Measurements from ENCODE around the gene PRRT1B. TPM values are rescaled to one million over a fixed set of nuclear protein-coding genes. Genes with fewer than 3 reads are reported as not detected.
"Not testable (repeated sequence)": the region's sequence is repeated elsewhere in the genome, so short reads cannot be mapped to it uniquely, and the experiment has no call there.

PRRT1B gene
- polyA plus RNA-seq, 6 donors from 2014 or later, result not detected

DNA sequence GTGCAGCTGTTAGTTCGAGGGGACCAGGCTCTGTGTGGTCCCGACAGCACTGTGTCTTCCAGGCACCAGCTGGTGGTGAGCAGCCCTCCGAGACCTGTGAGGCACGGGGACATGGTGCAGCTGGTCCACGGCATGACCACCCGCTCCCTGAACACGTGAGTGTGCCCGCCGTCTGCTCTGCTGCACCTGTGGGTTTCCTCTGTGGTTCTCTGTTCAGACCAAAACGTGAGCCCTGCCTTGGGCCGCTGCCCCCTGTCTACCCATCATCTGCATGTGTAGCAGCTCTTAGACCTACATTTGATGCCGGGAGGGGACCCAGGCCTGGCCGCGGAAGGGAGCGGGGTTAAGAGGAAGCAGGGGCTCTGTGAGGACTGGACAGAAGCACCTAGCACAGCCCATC lies 32.1 kb upstream of the PRRT1B start:
- Mint-ChIP-seq H3K4me3 (no peak overlapping the region), H3K4me1 (peaks cover 8 to 13% (median 9%) of the 10 kb centered on the region in 3 donors), H3K36me3 (peaks cover 7 to 9% of the 10 kb centered on the region in 2 donors), H3K27me3 (no peaks in the 10 kb centered on the region), H3K27ac (peak overlapping the region in 1 of 6 donors; percentile 62), H3K9me3 (no peaks in the 10 kb centered on the region)
- ATAC-seq (ENCODE audit: low read depth in 2 of 2) (no peak), DNase-seq (no peak)

DNA sequence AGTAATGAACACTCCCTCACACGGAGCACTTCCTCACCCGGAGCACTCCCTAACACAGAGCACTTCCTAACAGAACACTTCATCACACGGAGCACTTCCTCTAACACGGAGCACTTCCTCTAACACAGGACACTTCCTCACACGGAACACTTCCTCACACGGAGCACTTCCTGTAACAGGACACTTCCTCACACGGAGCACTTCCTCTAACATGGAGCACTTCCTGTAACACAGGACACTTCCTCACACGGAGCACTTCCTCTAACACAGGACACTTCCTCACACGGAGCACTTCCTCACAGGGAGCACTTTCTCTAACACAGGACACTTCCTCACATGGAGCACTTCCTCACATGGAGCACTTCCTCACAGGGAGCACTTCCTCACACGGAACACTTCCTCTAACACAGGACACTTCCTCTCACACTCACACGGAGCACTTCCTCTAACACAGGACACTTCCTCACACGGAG lies 29.7 kb upstream of the PRRT1B start:
- ATAC-seq (ENCODE audit: low read depth in 2 of 2); DNase-seq; H3K27ac Mint-ChIP-seq; H3K27me3 Mint-ChIP-seq; H3K36me3 Mint-ChIP-seq; H3K9me3 Mint-ChIP-seq; H3K4me3 Mint-ChIP-seq: not testable (repeated sequence)
- H3K4me1 Mint-ChIP-seq, result peaks cover 8 to 13% (median 9%) of the 10 kb centered on the region in 3 donors

DNA sequence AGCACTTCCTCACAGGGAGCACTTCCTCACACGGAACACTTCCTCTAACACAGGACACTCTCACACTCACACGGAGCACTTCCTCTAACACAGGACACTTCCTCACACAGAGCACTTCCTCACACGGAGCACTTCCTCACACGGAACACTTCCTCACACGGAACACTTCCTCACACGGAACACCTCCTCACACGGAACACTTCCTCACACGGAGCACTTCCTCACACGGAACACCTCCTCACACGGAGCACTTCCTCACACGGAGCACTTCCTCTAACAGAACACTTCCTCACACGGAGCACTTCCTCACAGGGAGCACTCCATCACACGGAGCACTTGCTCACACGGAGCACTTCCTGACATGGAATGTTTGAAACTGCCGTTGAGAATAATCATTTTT lies 29.2 kb upstream of the PRRT1B start:
- Mint-ChIP-seq H3K4me3 (no peak overlapping the region), H3K36me3 (no peaks in the 10 kb centered on the region), H3K9me3 (no peaks in the 10 kb centered on the region), H3K4me1 (peaks cover 8 to 13% (median 9%) of the 10 kb centered on the region in 3 donors), H3K27me3 (no peaks in the 10 kb centered on the region), H3K27ac (no peak overlapping the region)
- no peak for ATAC-seq (ENCODE audit: low read depth in 2 of 2)
- no peak for DNase-seq

DNA sequence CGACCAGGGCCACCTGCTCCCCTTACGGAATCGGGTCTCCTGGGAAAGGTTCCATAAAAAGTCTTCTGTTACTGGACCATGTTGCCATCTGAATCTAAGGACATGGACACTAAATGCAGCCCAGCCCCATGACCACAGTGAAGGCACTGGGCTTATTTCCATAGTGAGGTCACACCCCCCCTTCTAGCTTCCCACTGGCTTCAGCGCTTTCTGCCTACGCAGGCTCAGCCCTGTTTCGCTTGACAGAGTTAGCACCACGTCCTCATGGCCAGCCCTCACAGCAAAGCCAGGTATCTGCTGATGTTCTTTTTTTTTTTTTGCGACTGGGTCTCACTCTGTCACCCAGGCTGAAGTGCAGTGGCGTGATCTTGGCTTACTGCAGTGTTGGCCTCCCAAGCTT lies 28.4 kb upstream of the PRRT1B start:
- Mint-ChIP-seq H3K36me3 (peaks cover 0 to 7% of the 10 kb centered on the region in 2 donors), H3K27ac (peak overlapping the region in 1 of 6 donors; percentile 62), H3K4me3 (no peak overlapping the region), H3K4me1 (peaks cover 8 to 13% (median 9%) of the 10 kb centered on the region in 3 donors), H3K9me3 (no peaks in the 10 kb centered on the region), H3K27me3 (no peaks in the 10 kb centered on the region)
- DNase-seq (no peak), ATAC-seq (ENCODE audit: low read depth in 2 of 2) (peak; percentile 20 to 35)

DNA sequence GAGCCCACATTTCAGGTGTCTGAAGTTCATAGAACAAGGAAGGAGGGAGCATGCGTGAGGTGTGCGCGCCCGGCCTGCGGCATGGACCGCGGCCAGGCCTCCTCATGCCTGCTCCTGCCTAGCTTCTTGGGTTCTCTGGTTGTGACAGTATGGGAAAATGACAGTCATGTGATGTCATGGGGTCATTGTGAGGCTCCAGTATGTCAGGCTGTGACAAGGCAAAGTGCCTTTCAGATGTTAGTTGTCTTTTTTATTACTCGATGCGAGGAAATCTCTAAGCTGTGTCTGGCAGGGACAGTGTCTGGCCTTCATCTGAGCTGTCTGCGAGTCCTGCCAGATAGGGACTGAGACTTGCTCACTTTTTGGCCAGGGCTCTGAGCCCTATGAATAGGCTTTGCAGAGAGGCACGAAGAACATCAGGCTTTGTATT lies 27.5 kb upstream of the PRRT1B start:
- Mint-ChIP-seq H3K36me3 (peaks cover 0 to 10% of the 10 kb centered on the region in 2 donors), H3K27me3 (no peaks in the 10 kb centered on the region), H3K4me1 (peaks cover 8 to 13% (median 9%) of the 10 kb centered on the region in 3 donors), H3K27ac (peak overlapping the region in 3 of 6 donors; percentile 38 to 80 (median 57)), H3K9me3 (no peaks in the 10 kb centered on the region), H3K4me3 (no peak overlapping the region)
- ATAC-seq (ENCODE audit: low read depth in 2 of 2), result no peak
- no peak for DNase-seq

DNA sequence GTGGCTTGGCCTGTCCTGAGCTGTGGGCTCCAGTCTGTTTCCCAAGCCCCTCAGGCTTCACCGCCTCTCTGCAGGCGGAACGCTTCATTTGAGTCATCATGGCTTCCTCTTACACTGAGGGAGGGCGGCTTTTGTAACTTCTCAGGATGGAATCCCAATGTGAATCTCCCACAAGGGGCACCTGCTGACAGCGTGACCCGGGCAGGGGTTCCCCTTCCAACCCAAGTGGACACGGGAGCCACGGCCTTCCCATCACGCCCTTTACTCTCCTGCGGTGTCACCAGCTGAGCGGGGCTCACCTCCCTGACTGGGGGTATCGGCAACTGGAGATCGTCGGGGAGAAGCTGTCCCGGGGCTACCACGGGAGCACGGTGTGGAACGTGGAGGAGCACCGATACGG lies 26.8 kb upstream of the PRRT1B start:
- H3K4me3 Mint-ChIP-seq, result no peak overlapping the region
- H3K36me3 Mint-ChIP-seq, result peaks cover 0 to 10% of the 10 kb centered on the region in 2 donors
- ATAC-seq (ENCODE audit: low read depth in 2 of 2) (no peak), DNase-seq (no peak)
- peak overlapping the region in 1 of 6 donors; percentile 21 for H3K27ac Mint-ChIP-seq
- H3K4me1 Mint-ChIP-seq, result peaks cover 5 to 9% (median 8%) of the 10 kb centered on the region in 3 donors
- no peaks in the 10 kb centered on the region for H3K27me3 Mint-ChIP-seq
- no peaks in the 10 kb centered on the region for H3K9me3 Mint-ChIP-seq

DNA sequence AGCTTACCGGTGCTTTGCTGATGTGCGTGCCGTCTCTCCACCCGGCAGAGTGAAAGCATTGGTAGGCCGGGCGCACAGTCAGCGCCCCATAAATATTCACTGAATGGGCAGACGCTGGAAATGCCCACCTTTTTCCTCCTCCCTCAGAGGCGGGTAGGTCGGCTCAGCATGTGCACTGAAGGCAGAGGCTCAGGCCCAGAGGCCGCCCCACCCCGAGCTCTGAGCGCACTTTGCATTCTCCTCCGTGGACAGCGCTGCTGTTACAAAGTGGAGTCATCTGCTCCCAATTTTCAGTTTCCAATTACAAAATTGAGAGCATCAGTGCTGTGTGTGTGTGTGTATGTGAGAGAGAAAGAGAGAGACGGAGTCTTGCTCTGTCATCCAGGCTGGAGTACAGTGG lies 24.8 kb upstream of the PRRT1B start:
- no peaks in the 10 kb centered on the region for H3K27me3 Mint-ChIP-seq
- no peak overlapping the region for H3K4me3 Mint-ChIP-seq
- H3K9me3 Mint-ChIP-seq, result no peaks in the 10 kb centered on the region
- DNase-seq (no peak), ATAC-seq (ENCODE audit: low read depth in 2 of 2) (no peak)
- H3K4me1 Mint-ChIP-seq, result no peaks in the 10 kb centered on the region
- peaks cover 0 to 10% of the 10 kb centered on the region in 2 donors for H3K36me3 Mint-ChIP-seq
- H3K27ac Mint-ChIP-seq, result peak overlapping the region in 1 of 6 donors; percentile 37

DNA sequence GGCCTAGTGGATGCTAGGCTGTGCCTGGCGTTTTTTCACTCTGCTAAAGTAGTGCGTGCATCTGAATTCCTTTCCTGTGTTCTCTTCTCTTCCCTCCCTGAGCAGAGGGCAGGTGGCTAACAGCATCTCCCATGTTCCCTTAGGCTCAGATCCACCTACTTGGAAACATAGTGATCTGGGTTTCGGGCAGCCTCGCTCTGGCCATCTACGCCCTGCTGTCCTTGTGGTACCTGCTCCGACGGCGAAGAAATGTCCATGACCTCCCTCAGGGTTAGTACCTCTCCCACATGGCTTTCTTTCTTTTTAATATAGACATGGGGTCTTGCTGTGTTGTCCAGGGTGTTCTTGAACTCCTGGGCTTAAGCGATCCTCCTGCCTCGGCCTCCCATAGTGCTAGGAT lies 24.1 kb upstream of the PRRT1B start:
- H3K9me3 Mint-ChIP-seq, result no peaks in the 10 kb centered on the region
- no peaks in the 10 kb centered on the region for H3K27me3 Mint-ChIP-seq
- no peak overlapping the region for H3K4me3 Mint-ChIP-seq
- no peak overlapping the region for H3K27ac Mint-ChIP-seq
- H3K36me3 Mint-ChIP-seq, result peaks cover 0 to 10% of the 10 kb centered on the region in 2 donors
- no peak for ATAC-seq (ENCODE audit: low read depth in 2 of 2)
- peaks cover 0 to 1% (median 0%) of the 10 kb centered on the region in 3 donors for H3K4me1 Mint-ChIP-seq
- no peak for DNase-seq

DNA sequence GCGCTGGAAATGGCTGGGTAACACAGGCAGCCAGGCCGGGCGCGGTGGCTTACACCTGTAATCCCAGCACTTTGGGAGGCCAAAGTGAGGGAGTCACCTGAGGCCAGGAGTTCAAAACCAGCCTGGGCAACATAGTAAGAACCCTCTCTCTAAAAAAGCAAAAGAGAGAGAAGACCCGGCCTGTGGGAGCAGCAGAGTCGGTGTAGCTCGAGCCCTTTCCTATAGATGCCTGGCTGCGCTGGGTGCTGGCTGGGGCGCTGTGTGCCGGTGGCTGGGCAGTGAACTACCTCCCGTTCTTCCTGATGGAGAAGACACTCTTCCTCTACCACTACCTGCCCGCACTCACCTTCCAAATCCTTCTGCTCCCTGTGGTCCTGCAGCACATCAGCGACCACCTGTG lies 23.5 kb upstream of the PRRT1B start:
- Mint-ChIP-seq H3K4me3 (no peak overlapping the region), H3K9me3 (no peaks in the 10 kb centered on the region), H3K4me1 (peaks cover 0 to 3% (median 0%) of the 10 kb centered on the region in 3 donors), H3K36me3 (peaks cover 0 to 10% of the 10 kb centered on the region in 2 donors), H3K27me3 (no peaks in the 10 kb centered on the region), H3K27ac (no peak overlapping the region)
- DNase-seq (no peak), ATAC-seq (ENCODE audit: low read depth in 2 of 2) (no peak)

DNA sequence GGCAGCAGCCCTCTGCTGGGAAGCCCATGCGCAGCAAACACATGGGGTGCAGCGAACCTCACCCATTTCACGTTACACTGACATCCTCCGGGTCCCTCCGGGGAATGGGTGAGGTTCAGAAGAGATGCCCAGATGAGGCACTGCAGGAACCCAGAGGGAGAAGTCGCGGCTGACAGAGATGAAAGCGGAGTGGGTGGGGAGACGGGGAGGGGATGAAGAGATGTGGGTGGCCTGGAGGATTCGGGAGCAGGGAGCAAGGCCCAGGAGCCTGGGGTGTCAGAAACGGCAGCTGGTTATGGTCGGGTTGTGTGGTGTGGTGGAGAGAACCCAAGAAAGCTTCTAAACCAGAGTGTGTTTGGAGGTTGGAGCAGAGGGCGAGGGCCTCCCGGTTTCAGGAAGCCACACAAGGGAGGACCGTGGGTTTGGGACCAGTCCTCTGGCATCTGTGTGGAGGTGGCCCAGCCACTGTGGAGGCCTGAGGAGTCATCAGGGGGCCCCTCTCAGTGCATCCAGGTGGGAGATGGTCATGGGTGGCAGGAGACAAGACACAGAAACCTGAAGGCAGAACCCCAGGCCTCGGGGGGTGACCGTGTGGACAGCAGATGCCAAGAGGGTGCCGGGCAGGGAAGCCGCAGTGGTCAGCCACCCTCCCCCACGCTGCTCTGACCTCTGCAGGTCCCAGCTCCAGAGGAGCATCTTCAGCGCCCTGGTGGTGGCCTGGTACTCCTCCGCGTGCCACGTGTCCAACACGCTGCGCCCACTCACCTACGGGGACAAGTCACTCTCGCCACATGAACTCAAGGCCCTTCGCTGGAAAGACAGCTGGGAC lies 22.9 kb upstream of the PRRT1B start:
- Mint-ChIP-seq H3K4me1 (peaks cover 0 to 3% (median 0%) of the 10 kb centered on the region in 3 donors), H3K4me3 (no peak overlapping the region), H3K36me3 (peaks cover 0 to 10% of the 10 kb centered on the region in 2 donors), H3K27ac (no peak overlapping the region), H3K9me3 (no peaks in the 10 kb centered on the region), H3K27me3 (no peaks in the 10 kb centered on the region)
- no peak for DNase-seq
- no peak for ATAC-seq (ENCODE audit: low read depth in 2 of 2)

DNA sequence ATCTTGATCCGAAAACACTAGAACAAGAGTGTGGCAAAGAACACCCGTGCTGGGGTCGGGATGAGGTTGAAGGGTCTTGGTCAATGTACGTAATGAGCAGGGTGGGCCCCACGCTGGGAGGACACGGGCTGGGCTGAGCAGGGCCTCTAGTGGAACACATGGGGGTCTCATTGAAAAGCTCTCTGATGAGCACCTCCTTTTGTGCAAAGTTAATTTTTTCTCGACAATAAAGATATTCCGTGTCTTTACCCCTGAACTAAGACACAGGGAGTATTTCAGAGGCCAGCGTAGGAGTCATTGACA lies 22.3 kb upstream of the PRRT1B start:
- Mint-ChIP-seq H3K27ac (no peak overlapping the region), H3K4me3 (no peak overlapping the region), H3K9me3 (no peaks in the 10 kb centered on the region), H3K4me1 (peaks cover 0 to 5% (median under 1%) of the 10 kb centered on the region in 3 donors), H3K27me3 (no peaks in the 10 kb centered on the region), H3K36me3 (peaks cover 0 to 10% of the 10 kb centered on the region in 2 donors)
- DNase-seq (no peak), ATAC-seq (ENCODE audit: low read depth in 2 of 2) (no peak)

DNA sequence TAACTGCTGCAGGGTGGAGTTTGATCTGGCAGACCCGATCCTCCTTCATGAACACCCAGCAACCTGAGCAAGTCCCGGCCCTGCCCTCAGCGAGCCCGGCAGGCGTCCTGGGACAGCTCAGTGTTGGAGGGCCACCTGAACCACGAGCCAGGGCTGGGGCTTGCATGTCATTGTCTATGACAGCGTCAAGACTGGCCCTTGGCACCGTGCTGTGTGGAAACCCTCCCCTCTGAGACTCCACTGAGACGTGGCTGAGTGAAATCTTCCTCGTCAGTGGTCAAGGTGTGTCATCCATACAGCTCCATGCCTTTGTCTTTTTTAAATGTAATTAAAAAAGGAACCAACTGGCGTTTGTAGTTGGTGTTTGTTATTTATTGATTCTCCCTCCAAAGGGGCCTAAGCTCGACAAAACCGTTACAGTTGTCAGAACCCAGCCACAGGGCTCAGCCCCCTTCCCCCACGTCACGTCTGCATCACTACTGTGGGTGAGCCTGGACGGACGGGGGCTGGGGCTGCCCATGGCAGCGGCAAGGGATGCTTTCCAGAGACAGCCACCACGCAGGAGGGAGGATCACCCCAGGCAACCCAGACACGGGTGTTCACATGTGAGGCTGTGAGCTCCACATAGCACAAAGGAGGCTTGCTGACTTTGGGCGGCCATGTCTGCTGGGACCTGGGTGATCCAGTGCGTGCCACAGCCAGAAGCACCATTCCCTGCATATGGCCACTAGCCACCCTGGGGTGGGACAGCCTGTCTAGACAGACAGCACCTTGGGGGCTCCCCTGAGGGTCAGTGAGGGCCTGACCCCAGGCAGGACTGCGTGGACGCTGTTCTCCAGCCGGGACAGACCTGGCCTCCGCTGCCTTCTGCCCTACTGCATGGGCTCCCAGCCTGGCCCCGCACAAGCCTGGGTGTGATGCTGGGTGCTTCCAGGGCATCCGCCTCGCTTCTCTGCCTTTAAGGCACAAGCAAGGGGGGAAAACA lies 21.6 kb upstream of the PRRT1B start:
- ATAC-seq (ENCODE audit: low read depth in 2 of 2) (no peak), DNase-seq (no peak)
- peaks cover 0 to 12% (median 5%) of the 10 kb centered on the region in 3 donors for H3K4me1 Mint-ChIP-seq
- H3K4me3 Mint-ChIP-seq, result peak overlapping the region in 1 of 8 donors; percentile 27
- peaks cover 0 to 10% of the 10 kb centered on the region in 2 donors for H3K36me3 Mint-ChIP-seq
- no peaks in the 10 kb centered on the region for H3K27me3 Mint-ChIP-seq
- H3K27ac Mint-ChIP-seq, result peak overlapping the region in 2 of 6 donors; percentile 14 to 18
- no peaks in the 10 kb centered on the region for H3K9me3 Mint-ChIP-seq

- no peak for ATAC-seq (ENCODE audit: low read depth in 2 of 2)
- H3K36me3 Mint-ChIP-seq, result peaks cover 0 to 10% of the 10 kb centered on the region in 2 donors
- peak overlapping the region in 1 of 6 donors; percentile 18 for H3K27ac Mint-ChIP-seq
- H3K4me3 Mint-ChIP-seq, result peak overlapping the region in 2 of 8 donors; percentile 27 to 52
- peaks cover 3 to 17% (median 7%) of the 10 kb centered on the region in 3 donors for H3K4me1 Mint-ChIP-seq
- H3K9me3 Mint-ChIP-seq, result no peaks in the 10 kb centered on the region
- DNase-seq, result no peak
- H3K27me3 Mint-ChIP-seq, result no peaks in the 10 kb centered on the region
Measured at GRCh38 chr9:131524665-131525315, 20.5 kb upstream of the PRRT1B start.
